GM12873 (cell line): ENCODE data around the gene RIMBP2.

Experiments used
- CTCF ChIP-seq: IDR thresholded peaks from 2 replicates; pipeline ENCODE4 v1.5.1; 2012; ENCODE audit warnings: low read depth, mild to moderate bottlenecking, moderate library complexity, low read length, control low read depth; ENCODE audit not compliant: insufficient read depth; ENCODE audit errors: missing control alignments

The RIMBP2 gene

GRCh38 chr12:130695061-130695460 is 21.0 kb downstream of the RIMBP2 start:
- TF ChIP-seq CTCF = no peak

GRCh38 chr12:130689408-130690405 is 26.4 kb downstream of the RIMBP2 start:
- no peak for TF ChIP-seq CTCF

- no peak for TF ChIP-seq CTCF
These were observed 28.0 kb downstream of the RIMBP2 start for GRCh38 chr12:130687796-130688778.

- TF ChIP-seq CTCF = no peak
These were observed 28.9 kb downstream of the RIMBP2 start for GRCh38 chr12:130687190-130687589.

- no peak for TF ChIP-seq CTCF
These were observed 29.5 kb downstream of the RIMBP2 start for GRCh38 chr12:130686511-130686991.

GRCh38 chr12:130685850-130686249 is 30.2 kb downstream of the RIMBP2 start:
- TF ChIP-seq CTCF = no peak
